HepG2 (cell line): ENCODE results near the gene PSAP. TPM values are rescaled to one million over a fixed set of nuclear protein-coding genes. Genes with fewer than 3 reads are reported as not detected.

ENCODE experiments used
- ATAC-seq: fragments of 200-7000 bp; cut with Tn5 transposase; 3 replicates; pipeline ENCODE4 v1.9.1; 2020; ENCODE audit warnings: mild to moderate bottlenecking, moderate library complexity
- BruUV-seq: library from RNA; stranded (reverse); fragments of 400-500 nt; replicated peaks from 2 replicates; lab custom pipeline; 2021; lab: Mats Ljungman, UMichigan
- CTCF ChIA-PET: fragments of 300-600 bp; formaldehyde crosslinking; extraction: SDS; loops from one replicate; lab custom pipeline; 2021; ENCODE audit warnings: low total read pairs, inconsistent platforms, low intra/inter-chr PET ratio; lab: Yijun Ruan, JAX
- POLR2A ChIA-PET: fragments of 350-600 bp; sonication (Branson Sonifier 250); formaldehyde crosslinking; loops from one replicate; lab custom pipeline; 2020; ENCODE audit warnings: antibody characterized with exemption, inconsistent platforms; lab: Yijun Ruan, JAX
- DNase-seq: peaks from one replicate; pipeline ENCODE4 v3.0.0-alpha.2; 2015; ENCODE audit warnings: low spot score
- FAIRE-seq: peaks from 3 replicates; lab custom pipeline; 2011; peaks lifted over from hg19 to GRCh38; lab: Jason Lieb, UNC
- H2AFZ ChIP-seq: one replicate; pipeline ENCODE4 v1.6.1; 2011; ENCODE audit warnings: low read length, inconsistent platforms
- H3K27ac ChIP-seq: fragments of 300-600 bp; 3 replicates; pipeline ENCODE4 v1.8.0; 2011; ENCODE audit warnings: mixed run types, mild to moderate bottlenecking, mixed read lengths, low read length, inconsistent platforms; ENCODE audit not compliant: insufficient read depth; ENCODE audit errors: extremely low read length
- H3K27me3 ChIP-seq, 2 experiments: fragments of 200-600 bp in 1 of 2; 2 replicates in 1 of 2; 3 replicates in 1 of 2; pipeline versions ENCODE4 v1.6.0 to v1.8.0; 2011; ENCODE audit warnings: low read length in 2 of 2, mild to moderate bottlenecking in 2 of 2, moderate library complexity in 2 of 2, inconsistent platforms in 1 of 2; ENCODE audit not compliant: insufficient read depth in 2 of 2, control insufficient read depth in 1 of 2
- H3K36me3 ChIP-seq, 2 experiments: fragments of 200-600 bp in 1 of 2; replicated peaks in 1 of 2; 2 replicates in 1 of 2; 3 replicates in 1 of 2; pipeline versions ENCODE4 v1.5.1 to v1.8.0; 2011; ENCODE audit warnings: low read length in 2 of 2, inconsistent platforms in 1 of 2; ENCODE audit not compliant: insufficient read depth in 2 of 2, control insufficient read depth in 1 of 2
- H3K4me1 ChIP-seq: 2 replicates; pipeline ENCODE4 v1.5.1; 2012; ENCODE audit warnings: low read length, inconsistent platforms; ENCODE audit not compliant: insufficient read depth
- H3K4me2 ChIP-seq: 2 replicates; pipeline ENCODE4 v1.6.0; 2011; ENCODE audit warnings: low read depth, low read length, inconsistent platforms
- H3K4me3 ChIP-seq, 3 experiments: fragments of 200-600 bp in 1 of 3; sonication (generic), shearing (Covaris generic) in 1 of 3; replicated peaks in 1 of 3; 2 replicates each; pipeline ENCODE4 v1.5.1; 2011 to 2016; ENCODE audit warnings: low read length in 3 of 3, inconsistent platforms in 2 of 3, low read depth in 2 of 3, mild to moderate bottlenecking in 2 of 3, control low read depth in 1 of 3, mixed read lengths in 1 of 3; ENCODE audit not compliant: insufficient read depth in 1 of 3
- H3K79me2 ChIP-seq: one replicate; pipeline ENCODE4 v1.6.1; 2011; ENCODE audit warnings: low read length, inconsistent platforms; ENCODE audit not compliant: insufficient read depth
- H3K9ac ChIP-seq: 2 replicates; pipeline ENCODE4 v1.6.0; 2011; ENCODE audit warnings: mild to moderate bottlenecking, low read depth, low read length, inconsistent platforms; ENCODE audit not compliant: insufficient read depth
- H3K9me3 ChIP-seq: 2 replicates; pipeline ENCODE4 v1.5.1; 2012; ENCODE audit warnings: mild to moderate bottlenecking, low read length
- H4K20me1 ChIP-seq: 2 replicates; pipeline ENCODE4 v1.6.0; 2011; ENCODE audit warnings: inconsistent platforms, mild to moderate bottlenecking, low read length, moderate library complexity; ENCODE audit not compliant: insufficient read depth
- AHR ChIP-seq: IDR thresholded peaks from 2 replicates; pipeline ENCODE4 v1.6.1; 2018; ENCODE audit warnings: missing genetic modification reagents, missing compliant biosample characterization
- JUND ChIP-seq: sonication (generic); formaldehyde crosslinking; IDR thresholded peaks from 2 replicates; pipeline ENCODE4 v1.8.0; 2022; ENCODE audit warnings: mild to moderate bottlenecking, missing genetic modification reagents
- KLF12 ChIP-seq: sonication (generic); formaldehyde crosslinking; IDR thresholded peaks from 2 replicates; pipeline ENCODE4 v1.4.0; 2020; ENCODE audit warnings: missing genetic modification reagents, borderline replicate concordance
- TP53 ChIP-seq: sonication (generic); formaldehyde crosslinking; conservative IDR thresholded peaks from 2 replicates; pipeline ENCODE4 v1.4.0; 2020; ENCODE audit warnings: missing genetic modification reagents
- ZFP36L2 ChIP-seq: sonication (generic); formaldehyde crosslinking; IDR thresholded peaks from 2 replicates; pipeline ENCODE4 v1.4.0; 2020; ENCODE audit warnings: missing genetic modification reagents
- ZNF572 ChIP-seq: sonication (generic); formaldehyde crosslinking; IDR thresholded peaks from 2 replicates; pipeline ENCODE4 v1.5.1; 2020; ENCODE audit warnings: mild to moderate bottlenecking, missing genetic modification reagents
- ZNF75D ChIP-seq: sonication (generic); formaldehyde crosslinking; IDR thresholded peaks from 2 replicates; pipeline ENCODE4 v1.8.1; 2023; ENCODE audit warnings: missing genetic modification reagents, mild to moderate bottlenecking, borderline replicate concordance
- WGBS: methylation state at CpG from one replicate; pipeline ENCODE4 v1.1.6; 2017; ENCODE audit warnings: low lambda C conversion rate; 5-methylcytosine and 5-hydroxymethylcytosine counted together
- in situ Hi-C: cut with HindIII; loops from 2 replicates; pipeline ENCODE4 v1.10.0; 2017; ENCODE audit warnings: low pct_unique_long_range_greater_than_20kb; ENCODE audit not compliant: extremely low pct_ligation_motif_present
- intact Hi-C: fragments of 100-400 bp; cut with micrococcal nuclease; formaldehyde crosslinking; loops from one replicate; pipeline ENCODE4 v1.10.0; 2022; ENCODE audit not compliant: unreplicated experiment
- polyA plus RNA-seq, 8 experiments: library from polyadenylated mRNA; depleted of rRNA in 3 of 8; stranded (reverse) in 7 of 8; unstranded in 1 of 8; fragments of >200 nt; fragmentation: Illumina TruSeq in 4 of 8; extraction: Trizol in 4 of 8; gene quantifications; 2 replicates each; pipeline versions ENCODE4 v1.2.1 to v1.2.3, GENCODE V29; 2011 to 2016; ENCODE audit warnings: low read depth in 4 of 8, missing spikeins in 1 of 8, mixed read lengths in 1 of 8; ENCODE audit not compliant: insufficient read depth in 1 of 8
- total RNA-seq, 5 experiments: library from RNA; depleted of rRNA; stranded (reverse); fragments of >200 nt; fragmentation: Illumina TruSeq; extraction: Trizol; gene quantifications; 2 replicates each; pipeline ENCODE4 v1.2.3, GENCODE V29; 2016; ENCODE audit warnings: low read depth in 1 of 5
- TF ChIP-seq, protein P1 (sequence below): sonication (generic); formaldehyde crosslinking; IDR thresholded peaks from 2 replicates; pipeline ENCODE4 v1.4.0; 2020; ENCODE audit warnings: mild to moderate bottlenecking, missing genetic modification reagents

The PSAP gene
- total and polyA plus RNA-seq, 2 of the 13 experiments (the other 11 are each of a cell fraction or from before 2014, with no cell fraction given), result 323 to 643 TPM

DNA sequence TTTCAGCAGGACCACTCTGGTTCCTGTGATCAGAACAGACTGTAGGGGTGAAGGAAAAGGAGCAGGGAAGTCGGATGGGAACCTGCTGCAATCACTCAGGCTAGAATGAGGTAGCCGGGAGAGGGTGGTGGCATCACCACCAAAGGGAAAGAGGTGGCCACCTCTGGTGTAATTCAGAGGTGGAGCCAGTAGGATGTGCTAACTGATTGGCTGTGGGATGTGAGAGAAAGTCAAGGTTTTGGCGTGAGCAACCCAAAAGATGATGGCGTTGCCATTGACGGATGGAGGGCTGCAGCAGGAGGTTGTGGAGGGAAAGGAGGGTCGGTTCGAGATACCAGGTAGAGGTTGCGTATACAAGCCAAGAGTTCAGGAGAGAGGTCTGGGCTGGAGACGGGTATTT lies 70.3 kb downstream of the PSAP start:
- in situ Hi-C loops, result no loop called here
- BruUV-seq, result no TSS peak
- ATAC-seq (no peak), FAIRE-seq (no peak), DNase-seq (no peak)
- Histone ChIP-seq H3K4me1 (no peaks in the 10 kb centered on the region), H3K4me3 (no peak overlapping the region), H2AFZ (no peak overlapping the region), H3K36me3 (no peaks in the 10 kb centered on the region), H3K27me3 (peaks cover 2 to 73% of the 10 kb centered on the region in 2 experiments; a peak in 3 of 5 replicates), H3K9ac (no peak overlapping the region), H3K27ac (no peak overlapping the region), H3K9me3 (no peaks in the 10 kb centered on the region), H3K79me2 (no peaks in the 10 kb centered on the region), H3K4me2 (no peak overlapping the region), H4K20me1 (no peaks in the 10 kb centered on the region)
- ChIA-PET POLR2A (no interaction called here), CTCF (no interaction called here)
- TF ChIP-seq ZNF572 (CRISPR knock-in tag), result no peak
- TF ChIP-seq AHR (CRISPR knock-in tag), result no peak
- TF ChIP-seq TP53 (CRISPR knock-in tag), result no peak
- TF ChIP-seq JUND (CRISPR knock-in tag), result no peak
- no peak for TF ChIP-seq ZFP36L2 (CRISPR knock-in tag)
- TF ChIP-seq, protein P1, sequence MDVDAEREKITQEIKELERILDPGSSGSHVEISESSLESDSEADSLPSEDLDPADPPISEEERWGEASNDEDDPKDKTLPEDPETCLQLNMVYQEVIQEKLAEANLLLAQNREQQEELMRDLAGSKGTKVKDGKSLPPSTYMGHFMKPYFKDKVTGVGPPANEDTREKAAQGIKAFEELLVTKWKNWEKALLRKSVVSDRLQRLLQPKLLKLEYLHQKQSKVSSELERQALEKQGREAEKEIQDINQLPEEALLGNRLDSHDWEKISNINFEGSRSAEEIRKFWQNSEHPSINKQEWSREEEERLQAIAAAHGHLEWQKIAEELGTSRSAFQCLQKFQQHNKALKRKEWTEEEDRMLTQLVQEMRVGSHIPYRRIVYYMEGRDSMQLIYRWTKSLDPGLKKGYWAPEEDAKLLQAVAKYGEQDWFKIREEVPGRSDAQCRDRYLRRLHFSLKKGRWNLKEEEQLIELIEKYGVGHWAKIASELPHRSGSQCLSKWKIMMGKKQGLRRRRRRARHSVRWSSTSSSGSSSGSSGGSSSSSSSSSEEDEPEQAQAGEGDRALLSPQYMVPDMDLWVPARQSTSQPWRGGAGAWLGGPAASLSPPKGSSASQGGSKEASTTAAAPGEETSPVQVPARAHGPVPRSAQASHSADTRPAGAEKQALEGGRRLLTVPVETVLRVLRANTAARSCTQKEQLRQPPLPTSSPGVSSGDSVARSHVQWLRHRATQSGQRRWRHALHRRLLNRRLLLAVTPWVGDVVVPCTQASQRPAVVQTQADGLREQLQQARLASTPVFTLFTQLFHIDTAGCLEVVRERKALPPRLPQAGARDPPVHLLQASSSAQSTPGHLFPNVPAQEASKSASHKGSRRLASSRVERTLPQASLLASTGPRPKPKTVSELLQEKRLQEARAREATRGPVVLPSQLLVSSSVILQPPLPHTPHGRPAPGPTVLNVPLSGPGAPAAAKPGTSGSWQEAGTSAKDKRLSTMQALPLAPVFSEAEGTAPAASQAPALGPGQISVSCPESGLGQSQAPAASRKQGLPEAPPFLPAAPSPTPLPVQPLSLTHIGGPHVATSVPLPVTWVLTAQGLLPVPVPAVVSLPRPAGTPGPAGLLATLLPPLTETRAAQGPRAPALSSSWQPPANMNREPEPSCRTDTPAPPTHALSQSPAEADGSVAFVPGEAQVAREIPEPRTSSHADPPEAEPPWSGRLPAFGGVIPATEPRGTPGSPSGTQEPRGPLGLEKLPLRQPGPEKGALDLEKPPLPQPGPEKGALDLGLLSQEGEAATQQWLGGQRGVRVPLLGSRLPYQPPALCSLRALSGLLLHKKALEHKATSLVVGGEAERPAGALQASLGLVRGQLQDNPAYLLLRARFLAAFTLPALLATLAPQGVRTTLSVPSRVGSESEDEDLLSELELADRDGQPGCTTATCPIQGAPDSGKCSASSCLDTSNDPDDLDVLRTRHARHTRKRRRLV (CRISPR knock-in tag), result no peak
- TF ChIP-seq ZNF75D, result no peak
- no peak for TF ChIP-seq KLF12 (CRISPR knock-in tag)
- intact Hi-C loops, result no loop called here
- WGBS, result 20% methylated on average over 9 of the region's 9 CpGs
